ENCODE data around the gene HAP1. TPM values are rescaled to one million over a fixed set of nuclear protein-coding genes. Genes with fewer than 3 reads are reported as not detected.

HAP1 gene
- total RNA-seq, 1 experiment from 2014 or later: 11.6 TPM

DNA sequence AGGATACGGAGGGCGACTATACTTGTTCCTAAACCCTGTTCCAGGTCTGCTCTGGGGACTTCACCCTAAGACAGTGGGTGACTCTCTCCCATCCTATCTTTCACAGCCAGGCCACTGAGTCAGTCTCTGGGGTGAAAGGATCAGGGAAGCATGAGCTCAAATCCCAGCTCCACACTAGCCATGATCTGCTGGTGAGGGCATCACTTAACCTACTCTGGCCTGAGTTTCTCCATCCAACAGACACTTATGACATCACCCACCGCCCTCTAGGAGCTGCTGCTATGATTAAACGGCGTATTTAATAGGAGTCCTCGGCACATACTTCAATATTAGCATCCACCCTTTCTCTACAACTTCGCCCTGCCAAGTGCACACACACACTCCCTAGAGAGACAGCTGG, 12.2 kb downstream of the HAP1 start:
- Histone ChIP-seq H3K4me1 (ENCODE audit: control insufficient read depth, insufficient read depth, low read length) (no peaks in the 10 kb centered on the region), H3K4me3 (ENCODE audit: low read depth in 2 of 2, low read length in 2 of 2) (no peak overlapping the region), H3K36me3 (ENCODE audit: control insufficient read depth, insufficient read depth, low read length) (no peaks in the 10 kb centered on the region), H3K27ac (ENCODE audit: low read length) (no peak overlapping the region), H3K27me3 (ENCODE audit: control insufficient read depth, insufficient read depth, low read length) (no peaks in the 10 kb centered on the region), H3K9me3 (ENCODE audit: control insufficient read depth, insufficient read depth, low read depth, low read length) (no peaks in the 10 kb centered on the region)
- intact Hi-C loops (cut with micrococcal nuclease; ENCODE audit: unreplicated experiment) (no loop called here), in situ Hi-C loops (cut with HindIII; ENCODE audit: low pct_unique_long_range_greater_than_20kb, low sequenced_read_pairs) (no loop called here)
- BruUV-seq (replicated peaks): no TSS peak
- DNase-seq (ENCODE audit: low read depth, low spot score) (no peak), ATAC-seq (no peak)
- no peak for TF ChIP-seq TCF7L2 (IDR thresholded peaks at IDR 0.05; ENCODE audit: low read depth, low read length)
- TF ChIP-seq, protein P1, sequence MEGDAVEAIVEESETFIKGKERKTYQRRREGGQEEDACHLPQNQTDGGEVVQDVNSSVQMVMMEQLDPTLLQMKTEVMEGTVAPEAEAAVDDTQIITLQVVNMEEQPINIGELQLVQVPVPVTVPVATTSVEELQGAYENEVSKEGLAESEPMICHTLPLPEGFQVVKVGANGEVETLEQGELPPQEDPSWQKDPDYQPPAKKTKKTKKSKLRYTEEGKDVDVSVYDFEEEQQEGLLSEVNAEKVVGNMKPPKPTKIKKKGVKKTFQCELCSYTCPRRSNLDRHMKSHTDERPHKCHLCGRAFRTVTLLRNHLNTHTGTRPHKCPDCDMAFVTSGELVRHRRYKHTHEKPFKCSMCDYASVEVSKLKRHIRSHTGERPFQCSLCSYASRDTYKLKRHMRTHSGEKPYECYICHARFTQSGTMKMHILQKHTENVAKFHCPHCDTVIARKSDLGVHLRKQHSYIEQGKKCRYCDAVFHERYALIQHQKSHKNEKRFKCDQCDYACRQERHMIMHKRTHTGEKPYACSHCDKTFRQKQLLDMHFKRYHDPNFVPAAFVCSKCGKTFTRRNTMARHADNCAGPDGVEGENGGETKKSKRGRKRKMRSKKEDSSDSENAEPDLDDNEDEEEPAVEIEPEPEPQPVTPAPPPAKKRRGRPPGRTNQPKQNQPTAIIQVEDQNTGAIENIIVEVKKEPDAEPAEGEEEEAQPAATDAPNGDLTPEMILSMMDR (IDR thresholded peaks at IDR 0.05): no peak
- no peak for TF ChIP-seq POLR2AphosphoS5 (IDR thresholded peaks at IDR 0.05; ENCODE audit: low read depth, low read length)
- no peak for TF ChIP-seq SIN3A (IDR thresholded peaks at IDR 0.05; ENCODE audit: borderline replicate concordance, insufficient read depth, low read depth, low read length)
- TF ChIP-seq, protein P2, sequence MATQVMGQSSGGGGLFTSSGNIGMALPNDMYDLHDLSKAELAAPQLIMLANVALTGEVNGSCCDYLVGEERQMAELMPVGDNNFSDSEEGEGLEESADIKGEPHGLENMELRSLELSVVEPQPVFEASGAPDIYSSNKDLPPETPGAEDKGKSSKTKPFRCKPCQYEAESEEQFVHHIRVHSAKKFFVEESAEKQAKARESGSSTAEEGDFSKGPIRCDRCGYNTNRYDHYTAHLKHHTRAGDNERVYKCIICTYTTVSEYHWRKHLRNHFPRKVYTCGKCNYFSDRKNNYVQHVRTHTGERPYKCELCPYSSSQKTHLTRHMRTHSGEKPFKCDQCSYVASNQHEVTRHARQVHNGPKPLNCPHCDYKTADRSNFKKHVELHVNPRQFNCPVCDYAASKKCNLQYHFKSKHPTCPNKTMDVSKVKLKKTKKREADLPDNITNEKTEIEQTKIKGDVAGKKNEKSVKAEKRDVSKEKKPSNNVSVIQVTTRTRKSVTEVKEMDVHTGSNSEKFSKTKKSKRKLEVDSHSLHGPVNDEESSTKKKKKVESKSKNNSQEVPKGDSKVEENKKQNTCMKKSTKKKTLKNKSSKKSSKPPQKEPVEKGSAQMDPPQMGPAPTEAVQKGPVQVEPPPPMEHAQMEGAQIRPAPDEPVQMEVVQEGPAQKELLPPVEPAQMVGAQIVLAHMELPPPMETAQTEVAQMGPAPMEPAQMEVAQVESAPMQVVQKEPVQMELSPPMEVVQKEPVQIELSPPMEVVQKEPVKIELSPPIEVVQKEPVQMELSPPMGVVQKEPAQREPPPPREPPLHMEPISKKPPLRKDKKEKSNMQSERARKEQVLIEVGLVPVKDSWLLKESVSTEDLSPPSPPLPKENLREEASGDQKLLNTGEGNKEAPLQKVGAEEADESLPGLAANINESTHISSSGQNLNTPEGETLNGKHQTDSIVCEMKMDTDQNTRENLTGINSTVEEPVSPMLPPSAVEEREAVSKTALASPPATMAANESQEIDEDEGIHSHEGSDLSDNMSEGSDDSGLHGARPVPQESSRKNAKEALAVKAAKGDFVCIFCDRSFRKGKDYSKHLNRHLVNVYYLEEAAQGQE (IDR thresholded peaks at IDR 0.05; ENCODE audit: insufficient read depth in 1 of 2, low read depth in 2 of 2, low read length in 1 of 2): no peak
- POLR2A ChIA-PET: no interaction called here
- CTCF ChIA-PET: no interaction called here

DNA sequence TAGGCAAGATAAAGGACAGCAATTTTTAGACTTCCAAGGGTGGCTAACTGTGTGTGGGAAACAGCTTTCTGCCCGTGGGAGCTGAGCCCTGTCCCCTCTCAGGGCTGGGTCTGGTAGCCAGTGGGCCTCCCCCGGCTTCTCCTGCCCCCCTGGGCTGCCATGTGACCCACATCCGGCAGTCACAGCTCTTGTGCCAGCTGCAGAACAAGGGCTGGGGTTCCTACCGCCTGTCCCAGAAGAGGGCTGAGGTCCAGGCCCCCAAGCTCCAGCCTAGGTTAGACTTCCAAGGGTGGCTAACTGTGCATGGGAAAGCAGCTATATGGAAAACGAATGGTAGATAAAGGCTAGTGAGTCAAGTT, 16.2 kb downstream of the HAP1 start:
- Histone ChIP-seq H3K27me3 (ENCODE audit: control insufficient read depth, insufficient read depth, low read length) (no peaks in the 10 kb centered on the region), H3K4me1 (ENCODE audit: control insufficient read depth, insufficient read depth, low read length) (no peaks in the 10 kb centered on the region), H3K27ac (ENCODE audit: low read length) (no peak overlapping the region), H3K9me3 (ENCODE audit: control insufficient read depth, insufficient read depth, low read depth, low read length) (no peaks in the 10 kb centered on the region), H3K36me3 (ENCODE audit: control insufficient read depth, insufficient read depth, low read length) (no peaks in the 10 kb centered on the region), H3K4me3 (ENCODE audit: low read depth in 2 of 2, low read length in 2 of 2) (no peak overlapping the region)
- no TSS peak for BruUV-seq (replicated peaks)
- intact Hi-C loops (cut with micrococcal nuclease; ENCODE audit: unreplicated experiment): no loop called here
- DNase-seq (ENCODE audit: low read depth, low spot score) (no peak), ATAC-seq (no peak)
- ChIA-PET POLR2A (interaction anchor here (0.6 to 1.0 kb wide), 2 partner anchors 11 to 29 kb away, joined by 3 read pairs; no protein-coding TSS in a partner anchor), CTCF (no interaction called here)
- in situ Hi-C loops (cut with HindIII; ENCODE audit: low pct_unique_long_range_greater_than_20kb, low sequenced_read_pairs): no loop called here
- TF ChIP-seq TCF7L2 (IDR thresholded peaks at IDR 0.05; ENCODE audit: low read depth, low read length) (no peak), SIN3A (IDR thresholded peaks at IDR 0.05; ENCODE audit: borderline replicate concordance, insufficient read depth, low read depth, low read length) (no peak), POLR2AphosphoS5 (IDR thresholded peaks at IDR 0.05; ENCODE audit: low read depth, low read length) (no peak)
- TF ChIP-seq, protein P1 (IDR thresholded peaks at IDR 0.05): no peak
- TF ChIP-seq, protein P2 (IDR thresholded peaks at IDR 0.05; ENCODE audit: insufficient read depth in 1 of 2, low read depth in 2 of 2, low read length in 1 of 2): no peak

Data from Panc1 (cell line).